NCI-H82 treated with DMSO at 0.1 percent for 48 hours (cell line): ENCODE measurements around the gene CHCHD3.
A peak's percentile ranks its signal among the peaks of the same experiment; 100 is the strongest.
"Not testable (repeated sequence)": the region's sequence is repeated elsewhere in the genome, so short reads cannot be mapped to it uniquely, and the experiment has no call there.

Source experiments
- DNase-seq: peaks from one replicate; lab custom pipeline; 2025; ENCODE audit not compliant: unreplicated experiment; lab: John Stamatoyannopoulos, UW

CHCHD3 gene

GRCh38 chr7:133009426-133010252 lies 72.3 kb downstream of the CHCHD3 start:
- DNase-seq: no peak

DNA sequence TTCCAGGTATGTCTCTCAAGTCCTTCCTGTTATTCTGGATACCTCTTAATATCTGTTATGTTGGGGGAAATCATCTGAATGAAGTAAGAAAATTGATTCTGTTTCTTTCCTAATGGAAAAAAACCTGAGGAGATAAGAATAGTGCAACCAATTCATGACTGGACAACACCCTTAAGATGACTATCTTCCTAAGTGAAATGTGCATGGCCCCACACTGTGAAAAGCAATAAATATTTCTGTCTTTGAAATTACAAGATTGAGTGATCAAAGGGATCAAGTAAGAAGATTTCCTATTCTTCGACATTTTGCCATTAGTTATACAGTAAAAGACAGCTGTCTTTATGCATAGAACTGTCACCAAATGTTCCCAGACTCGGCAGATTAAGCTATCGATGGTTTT lies 73.9 kb downstream of the CHCHD3 start:
- no peak for DNase-seq

- no peak for DNase-seq
Measured at GRCh38 chr7:133003052-133003910, 78.6 kb downstream of the CHCHD3 start.

DNA sequence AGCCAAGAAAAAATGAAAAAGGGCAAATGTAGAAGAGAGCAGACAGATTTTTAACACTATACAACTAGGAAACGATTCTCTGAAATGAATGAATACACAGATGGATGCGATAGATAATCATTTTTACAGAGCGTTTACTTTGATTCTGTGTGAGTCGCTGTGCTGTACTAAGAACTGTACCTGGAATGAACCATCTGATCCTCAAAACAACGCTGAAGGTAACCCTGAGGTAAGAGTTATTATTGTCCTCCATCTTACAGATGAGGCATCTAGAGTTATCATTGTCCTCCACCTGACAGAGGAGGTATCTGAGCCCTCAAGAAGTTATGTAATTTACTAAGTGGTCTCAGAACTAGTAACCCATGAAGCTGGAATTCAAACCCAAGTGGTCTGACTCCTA lies 80.2 kb downstream of the CHCHD3 start:
- no peak for DNase-seq

DNA sequence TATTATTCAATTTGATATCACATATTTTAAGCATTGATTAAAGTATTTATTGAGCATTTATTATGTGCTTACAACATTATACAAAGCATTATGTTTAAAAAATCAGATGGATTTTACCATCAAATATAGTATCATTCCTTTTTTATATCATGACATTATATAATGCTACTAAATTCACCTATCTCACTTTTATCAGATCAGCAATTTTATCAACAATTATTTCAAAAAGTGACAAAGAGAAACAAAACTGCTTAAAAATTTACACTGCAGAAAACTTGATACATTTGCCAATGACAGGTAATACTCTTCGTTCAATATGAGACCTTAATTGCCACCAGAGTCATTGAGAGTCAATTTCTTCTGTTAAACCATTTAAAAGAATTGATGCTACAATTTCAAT lies 82.0 kb downstream of the CHCHD3 start:
- DNase-seq: no peak

- peak; percentile 23 for DNase-seq
Measured at GRCh38 chr7:132998763-132999162, 83.1 kb downstream of the CHCHD3 start.

GRCh38 chr7:132997505-132997904 lies 84.4 kb downstream of the CHCHD3 start:
- no peak for DNase-seq

DNA sequence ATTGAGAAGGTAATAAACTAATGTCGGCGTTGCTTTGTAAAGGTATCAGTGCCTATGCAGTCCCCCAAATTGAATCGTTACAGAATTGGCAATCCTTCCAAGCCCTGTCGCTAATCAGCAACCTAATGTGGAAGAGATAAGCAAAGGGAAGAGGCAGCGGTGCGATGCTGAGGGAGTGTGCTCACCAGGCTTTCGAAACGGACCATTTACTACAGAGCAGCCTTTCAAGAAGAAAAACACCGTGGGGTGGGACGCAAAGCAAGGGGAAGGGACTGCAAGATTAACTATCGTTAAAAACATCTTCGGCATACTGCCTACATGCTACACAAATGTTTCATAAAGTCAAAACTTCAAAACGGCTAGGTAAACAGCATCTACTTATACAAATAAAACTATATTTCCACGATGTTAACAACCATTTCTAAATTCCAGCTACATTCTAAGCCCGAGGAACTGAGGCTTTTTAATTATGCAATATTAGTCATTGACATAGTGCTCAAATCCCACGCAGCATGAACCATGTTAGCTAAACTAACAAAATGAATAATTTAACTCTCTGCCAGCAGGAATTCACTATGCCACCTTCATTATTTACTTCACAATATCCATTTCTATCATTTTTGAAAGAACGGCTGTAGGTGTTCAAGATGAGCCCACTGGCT lies 85.2 kb downstream of the CHCHD3 start:
- DNase-seq: no peak

- no peak for DNase-seq
Measured at GRCh38 chr7:132993377-132994013, 88.4 kb downstream of the CHCHD3 start.

DNA sequence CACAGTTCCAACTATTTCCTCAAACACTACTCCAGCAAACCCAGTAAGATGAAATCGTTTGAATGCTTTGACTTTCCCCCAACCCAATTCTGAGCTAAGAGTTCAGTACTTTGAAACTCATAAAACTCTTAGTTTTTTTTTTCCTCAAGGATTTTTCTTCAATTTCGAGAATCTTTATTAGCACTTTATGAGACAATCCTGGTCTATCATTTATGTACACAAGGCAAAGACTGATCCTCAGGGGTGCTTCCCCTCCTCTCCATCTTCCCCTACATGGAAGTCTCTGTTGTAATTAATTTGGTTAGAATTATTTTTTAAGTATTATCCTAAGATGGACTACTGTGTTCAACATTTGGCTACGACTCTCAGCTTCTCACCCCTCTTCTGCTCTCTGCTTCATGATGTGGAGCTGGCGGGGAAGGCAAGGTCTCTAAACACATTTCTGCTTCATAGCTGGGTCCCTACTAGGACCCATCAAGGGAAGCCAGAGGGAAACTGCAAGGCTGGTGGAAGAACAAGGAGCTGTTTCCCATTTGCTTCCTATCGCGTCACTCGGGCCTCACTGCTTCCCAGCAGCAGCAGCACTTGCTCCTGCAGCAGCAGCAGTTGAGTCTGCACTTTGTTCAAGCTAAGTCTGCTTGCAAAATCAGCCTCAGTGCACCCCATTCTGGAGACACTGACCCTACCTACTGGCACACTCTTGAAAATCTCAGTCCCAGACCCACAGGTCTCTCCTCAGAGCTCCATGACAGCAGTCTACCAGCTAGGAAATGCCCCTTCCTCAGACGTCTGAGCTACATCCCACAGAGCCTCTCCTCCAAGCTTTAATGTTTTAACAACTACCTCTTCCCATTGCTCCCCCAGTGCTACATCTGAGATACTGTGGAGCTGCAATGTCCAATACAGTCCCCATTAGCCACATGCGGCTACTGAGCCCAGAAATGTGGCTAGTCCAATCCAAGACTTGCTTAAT lies 90.0 kb downstream of the CHCHD3 start:
- DNase-seq: no peak

DNA sequence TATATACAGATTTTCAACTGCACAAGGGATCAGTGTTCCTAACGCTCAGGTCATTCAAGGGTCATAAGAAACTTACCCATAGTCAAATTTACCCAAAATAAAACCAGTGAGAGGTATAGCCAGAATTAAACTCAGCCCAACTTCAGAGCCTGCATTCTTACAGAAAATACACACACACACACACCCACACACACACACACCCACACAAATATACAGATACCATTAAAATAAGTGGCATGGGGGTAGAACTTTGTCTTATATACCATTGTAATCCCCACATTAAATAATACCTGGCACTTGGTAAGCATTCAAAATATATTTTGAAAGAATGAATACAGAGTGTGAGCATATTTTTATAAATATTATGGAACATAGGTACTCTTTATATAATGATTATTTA lies 93.8 kb downstream of the CHCHD3 start:
- DNase-seq: no peak

DNA sequence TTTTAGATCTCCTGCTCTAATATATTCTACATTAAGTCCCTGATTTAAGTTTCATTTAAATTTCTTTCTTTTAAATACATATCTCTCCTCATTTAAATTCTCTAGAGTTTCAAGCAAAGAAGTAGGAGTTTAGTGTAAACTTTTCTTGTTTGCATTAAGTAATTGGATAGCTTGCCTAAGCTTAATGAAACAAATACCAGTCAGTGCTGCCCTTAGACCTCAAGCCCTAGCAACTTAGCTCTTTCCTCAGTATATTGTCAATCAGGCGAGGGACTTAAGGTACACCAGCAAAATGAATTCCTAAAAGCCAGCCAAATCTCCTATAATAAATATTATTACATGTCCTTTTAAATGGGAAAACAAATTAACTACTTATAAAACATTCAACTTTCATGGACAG lies 101.5 kb downstream of the CHCHD3 start:
- DNase-seq: no peak

DNA sequence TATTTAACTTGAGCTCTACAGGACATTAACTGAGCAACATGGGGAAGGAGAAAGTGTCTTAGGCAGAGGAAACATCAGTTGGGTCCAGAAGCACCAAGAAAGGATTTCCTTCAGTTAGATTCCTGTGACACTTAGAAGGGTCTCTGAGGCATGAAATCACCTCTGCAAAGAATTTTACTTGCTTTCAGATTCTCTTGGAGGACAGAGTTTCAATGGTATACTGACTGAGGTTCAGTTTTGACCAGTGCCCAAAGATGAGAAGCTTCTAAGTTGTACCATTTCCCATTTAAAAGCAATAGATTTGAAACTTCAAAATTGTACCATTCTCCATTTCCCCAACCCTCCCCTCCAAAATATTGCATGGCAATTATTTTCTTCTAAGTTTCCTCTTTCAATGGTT lies 102.4 kb downstream of the CHCHD3 start:
- no peak for DNase-seq

DNA sequence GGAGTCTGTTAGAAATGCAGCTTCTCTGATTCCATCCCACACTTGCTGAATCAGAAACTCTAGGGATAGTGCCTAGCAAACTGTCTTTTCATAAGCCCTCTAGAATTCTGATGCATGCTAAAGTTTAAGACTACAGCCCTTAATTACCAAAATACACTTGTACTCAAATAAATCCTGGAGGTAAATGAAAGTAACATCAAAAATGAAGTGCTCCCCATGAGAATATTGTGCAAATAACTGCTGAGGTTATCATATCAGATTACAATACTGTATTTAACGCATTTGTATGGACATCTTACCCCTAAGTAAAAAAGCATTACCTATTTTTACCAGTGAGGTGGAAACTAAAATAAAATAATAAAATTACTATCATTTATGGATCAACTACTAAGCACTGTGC lies 104.7 kb downstream of the CHCHD3 start:
- no peak for DNase-seq

GRCh38 chr7:132972745-132973144 lies 109.1 kb downstream of the CHCHD3 start:
- no peak for DNase-seq

DNA sequence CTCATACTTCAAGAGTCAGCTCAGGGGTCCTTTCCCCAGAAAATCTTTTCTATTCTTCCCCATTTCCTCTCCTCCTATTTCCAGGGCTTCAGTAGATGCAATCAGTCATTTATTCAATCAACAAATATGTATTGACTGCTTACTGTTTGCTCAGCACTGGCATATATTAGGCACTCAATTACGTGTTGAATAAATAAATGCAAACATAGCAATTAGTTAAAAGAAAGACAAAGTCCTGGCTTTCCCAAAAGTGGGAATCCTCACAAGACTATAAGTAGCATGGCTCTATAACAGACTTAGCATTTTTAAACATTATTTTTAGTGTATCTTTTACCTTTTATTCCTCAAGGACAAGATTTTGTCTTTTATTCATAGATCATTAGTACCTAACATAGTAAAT lies 111.6 kb downstream of the CHCHD3 start:
- DNase-seq: no peak

DNA sequence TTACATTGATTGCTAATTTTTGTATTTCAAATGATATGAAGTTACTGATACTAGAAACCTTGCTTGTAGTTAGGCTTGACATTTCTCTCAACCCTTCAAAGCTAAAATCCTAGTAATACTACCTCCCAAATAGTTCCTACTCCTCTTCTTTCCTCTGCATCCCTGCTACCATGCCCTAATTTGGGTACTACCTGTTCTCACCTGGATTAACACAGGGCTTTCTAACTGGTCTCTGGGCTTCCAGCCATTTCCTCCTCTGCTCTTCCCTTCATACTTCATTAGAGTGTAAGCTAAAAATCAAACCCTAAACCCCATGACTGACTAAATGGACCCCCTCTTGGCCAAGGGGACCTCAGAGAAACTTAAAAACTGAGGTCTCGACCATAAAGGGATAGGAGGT lies 112.4 kb downstream of the CHCHD3 start:
- no peak for DNase-seq

- not testable (repeated sequence) for DNase-seq
Measured at GRCh38 chr7:132967470-132967848, 114.4 kb downstream of the CHCHD3 start.

GRCh38 chr7:132966754-132967469 lies 115.0 kb downstream of the CHCHD3 start:
- DNase-seq: no peak
